ENCODE data around the gene JPH3. TPM values are rescaled to one million over a fixed set of nuclear protein-coding genes. Genes with fewer than 3 reads are reported as not detected.

The JPH3 gene
- total RNA-seq, 1 donor from 2014 or later: 0.32 TPM

- no peak for DNase-seq (ENCODE audit: low spot score)
Observed at GRCh38 chr16:87740441-87740840, 138.1 kb downstream of the JPH3 start.

GRCh38 chr16:87740909-87741424 lies 138.7 kb downstream of the JPH3 start:
- DNase-seq (ENCODE audit: low spot score): no peak

- DNase-seq (ENCODE audit: low spot score): no peak
Observed at GRCh38 chr16:87741700-87742415, 139.6 kb downstream of the JPH3 start.

- DNase-seq (ENCODE audit: low spot score): no peak
Observed at GRCh38 chr16:87742781-87743490, 140.6 kb downstream of the JPH3 start.

GRCh38 chr16:87744750-87745514 lies 142.6 kb downstream of the JPH3 start:
- DNase-seq (ENCODE audit: low spot score): no peak

- DNase-seq (ENCODE audit: low spot score): no peak
Observed at GRCh38 chr16:87746178-87746577, 143.9 kb downstream of the JPH3 start.

Other genes starting within 250 kb of the JPH3 start
- 36.7 TPM for gene FBXO31, start 218.7 kb upstream of the JPH3 start, total RNA-seq
- gene MAP1LC3B, start 210.2 kb upstream of the JPH3 start, total RNA-seq: 55.9 TPM
- gene ZCCHC14, start 109.5 kb upstream of the JPH3 start, total RNA-seq: 25.1 TPM
- gene KLHDC4, start 163.5 kb downstream of the JPH3 start, total RNA-seq: 31.8 TPM

Data from mucosa of gallbladder (tissue), 1 donor.